Measurements from ENCODE around the gene POLRMT. TPM values are rescaled to one million over a fixed set of nuclear protein-coding genes. Genes with fewer than 3 reads are reported as not detected.

The POLRMT gene
- total RNA-seq, 1 donor from 2014 or later = 45.3 TPM

GRCh38 chr19:583968-584239 is 49.4 kb downstream of the POLRMT start:
- H3K36me3 Mint-ChIP-seq (ENCODE audit: low read depth, unreplicated experiment) = peaks cover 8% of the 10 kb centered on the region
- FAIRE-seq (no peak), DNase-seq (ENCODE audit: low read depth) (no peak)
- no peaks in the 10 kb centered on the region for H3K27me3 Mint-ChIP-seq (ENCODE audit: low read depth, unreplicated experiment)
- peaks cover 67% of the 10 kb centered on the region for H4K20me1 ChIP-seq (ENCODE audit: insufficient read depth, low read length)
- no peak overlapping the region for H3K4me3 ChIP-seq (ENCODE audit: insufficient read depth, low read depth, low read length)
- no peaks in the 10 kb centered on the region for H3K27me3 ChIP-seq (ENCODE audit: insufficient read depth, low read length)
- H3K36me3 ChIP-seq (ENCODE audit: insufficient read depth, low read length) = peaks cover 5% of the 10 kb centered on the region
- peaks cover 27% of the 10 kb centered on the region for H3K79me2 ChIP-seq (ENCODE audit: insufficient read depth, low read length)
- H3K4me1 ChIP-seq (ENCODE audit: insufficient read depth, low read length) = peaks cover 27% of the 10 kb centered on the region
- H3K4me2 ChIP-seq (ENCODE audit: low read length) = no peak overlapping the region
- TF ChIP-seq, protein P1, sequence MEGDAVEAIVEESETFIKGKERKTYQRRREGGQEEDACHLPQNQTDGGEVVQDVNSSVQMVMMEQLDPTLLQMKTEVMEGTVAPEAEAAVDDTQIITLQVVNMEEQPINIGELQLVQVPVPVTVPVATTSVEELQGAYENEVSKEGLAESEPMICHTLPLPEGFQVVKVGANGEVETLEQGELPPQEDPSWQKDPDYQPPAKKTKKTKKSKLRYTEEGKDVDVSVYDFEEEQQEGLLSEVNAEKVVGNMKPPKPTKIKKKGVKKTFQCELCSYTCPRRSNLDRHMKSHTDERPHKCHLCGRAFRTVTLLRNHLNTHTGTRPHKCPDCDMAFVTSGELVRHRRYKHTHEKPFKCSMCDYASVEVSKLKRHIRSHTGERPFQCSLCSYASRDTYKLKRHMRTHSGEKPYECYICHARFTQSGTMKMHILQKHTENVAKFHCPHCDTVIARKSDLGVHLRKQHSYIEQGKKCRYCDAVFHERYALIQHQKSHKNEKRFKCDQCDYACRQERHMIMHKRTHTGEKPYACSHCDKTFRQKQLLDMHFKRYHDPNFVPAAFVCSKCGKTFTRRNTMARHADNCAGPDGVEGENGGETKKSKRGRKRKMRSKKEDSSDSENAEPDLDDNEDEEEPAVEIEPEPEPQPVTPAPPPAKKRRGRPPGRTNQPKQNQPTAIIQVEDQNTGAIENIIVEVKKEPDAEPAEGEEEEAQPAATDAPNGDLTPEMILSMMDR (IDR thresholded peaks at IDR 0.05; ENCODE audit: insufficient read depth, low read depth, low read length) = no peak
- TF ChIP-seq EZH2 (IDR thresholded peaks at IDR 0.05; ENCODE audit: insufficient read depth, low read length) = no peak
- H2AFZ ChIP-seq (ENCODE audit: low read depth, low read length) = no peak overlapping the region
- no peaks in the 10 kb centered on the region for H3K9me3 Mint-ChIP-seq (ENCODE audit: unreplicated experiment)
- no peak overlapping the region for H3K27ac Mint-ChIP-seq (ENCODE audit: unreplicated experiment)
- no peak overlapping the region for H3K9ac ChIP-seq (ENCODE audit: low read length)
- peak overlapping the region; percentile 70 for H3K4me3 Mint-ChIP-seq (ENCODE audit: unreplicated experiment)
- H3K4me1 Mint-ChIP-seq (ENCODE audit: low read depth, unreplicated experiment) = peaks cover 19% of the 10 kb centered on the region
- no peak overlapping the region for H3K27ac ChIP-seq (ENCODE audit: low read depth, low read length)
- no peaks in the 10 kb centered on the region for H3K9me3 ChIP-seq (ENCODE audit: insufficient read depth, low read depth, low read length)

- peak overlapping the region; percentile 70 for H3K4me3 Mint-ChIP-seq (ENCODE audit: unreplicated experiment)
- peaks cover 71% of the 10 kb centered on the region for H4K20me1 ChIP-seq (ENCODE audit: insufficient read depth, low read length)
- peak overlapping the region; percentile 20 for H3K4me2 ChIP-seq (ENCODE audit: low read length)
- H3K9ac ChIP-seq (ENCODE audit: low read length) = no peak overlapping the region
- H2AFZ ChIP-seq (ENCODE audit: low read depth, low read length) = no peak overlapping the region
- FAIRE-seq (no peak), DNase-seq (ENCODE audit: low read depth) (no peak)
- H3K9me3 ChIP-seq (ENCODE audit: insufficient read depth, low read depth, low read length) = no peaks in the 10 kb centered on the region
- no peaks in the 10 kb centered on the region for H3K27me3 Mint-ChIP-seq (ENCODE audit: low read depth, unreplicated experiment)
- H3K4me1 ChIP-seq (ENCODE audit: insufficient read depth, low read length) = peaks cover 24% of the 10 kb centered on the region
- H3K79me2 ChIP-seq (ENCODE audit: insufficient read depth, low read length) = peaks cover 31% of the 10 kb centered on the region
- no peaks in the 10 kb centered on the region for H3K9me3 Mint-ChIP-seq (ENCODE audit: unreplicated experiment)
- peak overlapping the region; percentile 62 for H3K27ac Mint-ChIP-seq (ENCODE audit: unreplicated experiment)
- H3K4me1 Mint-ChIP-seq (ENCODE audit: low read depth, unreplicated experiment) = peaks cover 19% of the 10 kb centered on the region
- H3K27ac ChIP-seq (ENCODE audit: low read depth, low read length) = no peak overlapping the region
- no peak overlapping the region for H3K4me3 ChIP-seq (ENCODE audit: insufficient read depth, low read depth, low read length)
- H3K27me3 ChIP-seq (ENCODE audit: insufficient read depth, low read length) = no peaks in the 10 kb centered on the region
- peaks cover 8% of the 10 kb centered on the region for H3K36me3 Mint-ChIP-seq (ENCODE audit: low read depth, unreplicated experiment)
- TF ChIP-seq EZH2 (IDR thresholded peaks at IDR 0.05; ENCODE audit: insufficient read depth, low read length) = no peak
- H3K36me3 ChIP-seq (ENCODE audit: insufficient read depth, low read length) = peaks cover 5% of the 10 kb centered on the region
These were observed 50.0 kb downstream of the POLRMT start for GRCh38 chr19:583198-583967.

DNA sequence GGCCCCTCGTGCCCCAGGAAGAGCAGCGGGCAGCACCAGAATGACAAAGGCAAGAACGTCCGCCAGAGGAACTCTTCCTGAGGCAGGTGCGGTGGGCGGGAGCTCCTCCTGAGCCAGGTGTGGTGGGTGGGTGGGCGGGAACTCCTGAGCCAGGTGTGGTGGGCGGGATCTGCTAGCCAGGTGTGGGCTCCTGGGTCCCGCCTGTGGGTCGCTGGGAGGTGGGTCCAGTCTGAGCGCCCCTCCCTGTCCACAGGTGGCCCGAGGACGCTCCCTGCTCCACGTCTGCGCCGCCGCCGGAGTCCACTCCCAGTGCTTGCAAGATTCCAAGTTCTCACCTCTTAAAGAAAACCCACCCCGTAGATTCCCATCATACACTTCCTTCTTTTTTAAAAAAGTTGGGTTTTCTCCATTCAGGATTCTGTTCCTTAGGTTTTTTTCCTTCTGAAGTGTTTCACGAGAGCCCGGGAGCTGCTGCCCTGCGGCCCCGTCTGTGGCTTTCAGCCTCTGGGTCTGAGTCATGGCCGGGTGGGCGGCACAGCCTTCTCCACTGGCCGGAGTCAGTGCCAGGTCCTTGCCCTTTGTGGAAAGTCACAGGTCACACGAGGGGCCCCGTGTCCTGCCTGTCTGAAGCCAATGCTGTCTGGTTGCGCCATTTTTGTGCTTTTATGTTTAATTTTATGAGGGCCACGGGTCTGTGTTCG is 50.7 kb downstream of the POLRMT start:
- H2AFZ ChIP-seq (ENCODE audit: low read depth, low read length) = no peak overlapping the region
- FAIRE-seq (no peak), DNase-seq (ENCODE audit: low read depth) (no peak)
- no peak overlapping the region for H3K27ac ChIP-seq (ENCODE audit: low read depth, low read length)
- peaks cover 21% of the 10 kb centered on the region for H3K4me1 ChIP-seq (ENCODE audit: insufficient read depth, low read length)
- Mint-ChIP-seq H3K27me3 (ENCODE audit: low read depth, unreplicated experiment) (no peaks in the 10 kb centered on the region), H3K9me3 (ENCODE audit: unreplicated experiment) (no peaks in the 10 kb centered on the region), H3K4me1 (ENCODE audit: low read depth, unreplicated experiment) (peaks cover 21% of the 10 kb centered on the region), H3K36me3 (ENCODE audit: low read depth, unreplicated experiment) (peaks cover 8% of the 10 kb centered on the region), H3K27ac (ENCODE audit: unreplicated experiment) (peak overlapping the region; percentile 62), H3K4me3 (ENCODE audit: unreplicated experiment) (peak overlapping the region; percentile 50)
- H3K9me3 ChIP-seq (ENCODE audit: insufficient read depth, low read depth, low read length) = no peaks in the 10 kb centered on the region
- peaks cover 5% of the 10 kb centered on the region for H3K36me3 ChIP-seq (ENCODE audit: insufficient read depth, low read length)
- no peak overlapping the region for H3K4me3 ChIP-seq (ENCODE audit: insufficient read depth, low read depth, low read length)
- H3K4me2 ChIP-seq (ENCODE audit: low read length) = peak overlapping the region; percentile 20
- peaks cover 78% of the 10 kb centered on the region for H4K20me1 ChIP-seq (ENCODE audit: insufficient read depth, low read length)
- H3K79me2 ChIP-seq (ENCODE audit: insufficient read depth, low read length) = peaks cover 39% of the 10 kb centered on the region
- no peaks in the 10 kb centered on the region for H3K27me3 ChIP-seq (ENCODE audit: insufficient read depth, low read length)
- TF ChIP-seq EZH2 (IDR thresholded peaks at IDR 0.05; ENCODE audit: insufficient read depth, low read length) = no peak
- TF ChIP-seq, protein P1 (IDR thresholded peaks at IDR 0.05; ENCODE audit: insufficient read depth, low read depth, low read length) = no peak
- H3K9ac ChIP-seq (ENCODE audit: low read length) = no peak overlapping the region

All from astrocyte (in vitro differentiated cells and primary cell).